M059J (cell line): Measurements from ENCODE around the gene BRME1. TPM values are rescaled to one million over a fixed set of nuclear protein-coding genes. Genes with fewer than 3 reads are reported as not detected.
A peak's percentile ranks its signal among the peaks of the same experiment; 100 is the strongest.

Source experiments
- DNase-seq: peaks from one replicate; pipeline ENCODE4 v3.0.0-alpha.2; 2012; ENCODE audit warnings: low read depth
- total RNA-seq: library from RNA; depleted of rRNA; stranded (reverse); fragments of >200 nt; shearing (Covaris generic); gene quantifications from 2 replicates; pipeline ENCODE4 v1.2.3, GENCODE V29; 2014

Gene BRME1
- total RNA-seq, 1 experiment from 2014 or later, result 2.3 TPM

DNA sequence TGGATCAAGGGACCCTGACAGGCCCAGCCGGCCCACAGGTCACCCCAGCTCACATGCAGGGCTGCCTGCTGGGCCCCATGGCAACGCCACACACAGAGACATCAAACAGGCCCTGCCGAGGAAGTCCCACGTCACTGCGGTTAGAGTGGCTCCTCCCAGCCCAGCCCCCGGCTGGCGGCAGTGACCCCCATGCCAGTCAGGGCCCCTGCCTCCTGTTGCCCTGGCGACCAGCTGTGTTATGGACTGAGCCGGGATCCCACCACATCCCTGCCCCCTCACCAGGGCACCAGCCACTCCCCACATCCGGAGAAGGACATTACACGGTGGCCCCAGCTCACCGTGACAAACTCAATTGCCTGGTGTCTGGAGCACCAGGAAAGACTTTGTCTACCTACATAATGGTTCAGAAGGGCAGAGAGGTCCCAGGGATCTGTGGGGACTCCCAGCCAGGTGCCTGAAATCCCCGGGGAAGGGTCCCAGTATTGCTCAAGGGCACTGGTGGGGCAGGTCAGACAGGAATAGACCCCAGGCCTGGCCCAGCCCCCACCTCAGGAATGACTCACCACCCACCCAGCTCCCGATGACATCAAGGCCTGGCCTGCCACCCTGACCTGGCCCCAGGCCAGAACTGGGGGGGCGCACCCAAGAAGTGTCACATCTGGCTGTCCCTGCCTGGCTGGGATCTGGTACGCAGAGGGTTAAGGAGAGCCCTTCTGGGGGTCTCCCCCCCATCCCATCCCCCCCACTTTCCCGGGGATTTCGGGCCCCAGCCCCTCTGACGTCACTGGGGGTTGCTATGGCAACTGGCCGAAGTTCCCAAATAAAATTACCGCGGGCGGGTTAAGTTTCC lies 59.1 kb downstream of the BRME1 start:
- DNase-seq, result peak; percentile 99

DNA sequence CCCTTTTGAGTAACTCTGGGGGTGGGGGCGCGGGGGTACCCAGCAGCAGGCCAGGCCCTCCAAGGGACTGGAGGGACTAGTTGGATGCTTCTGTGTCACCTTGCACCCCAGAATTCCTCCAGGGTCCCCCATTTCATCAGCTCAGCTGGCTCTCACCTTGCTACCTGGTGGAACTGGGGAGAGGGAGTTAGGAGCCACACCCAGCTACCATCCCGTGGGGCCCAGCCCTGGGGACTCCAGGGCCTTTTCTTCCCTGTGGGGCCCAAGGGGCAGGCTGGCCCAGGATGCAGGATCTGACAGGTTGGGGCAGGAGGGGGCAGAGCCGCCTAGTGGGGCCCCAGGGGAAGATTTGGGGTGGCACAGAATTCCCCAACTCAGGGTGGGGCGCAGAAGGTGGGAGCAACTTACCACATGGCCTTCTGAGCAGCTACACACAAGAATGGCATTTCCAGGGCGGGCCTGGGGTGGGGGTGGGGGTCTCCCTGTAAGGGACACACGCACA lies 61.7 kb downstream of the BRME1 start:
- peak; percentile 44 for DNase-seq

DNA sequence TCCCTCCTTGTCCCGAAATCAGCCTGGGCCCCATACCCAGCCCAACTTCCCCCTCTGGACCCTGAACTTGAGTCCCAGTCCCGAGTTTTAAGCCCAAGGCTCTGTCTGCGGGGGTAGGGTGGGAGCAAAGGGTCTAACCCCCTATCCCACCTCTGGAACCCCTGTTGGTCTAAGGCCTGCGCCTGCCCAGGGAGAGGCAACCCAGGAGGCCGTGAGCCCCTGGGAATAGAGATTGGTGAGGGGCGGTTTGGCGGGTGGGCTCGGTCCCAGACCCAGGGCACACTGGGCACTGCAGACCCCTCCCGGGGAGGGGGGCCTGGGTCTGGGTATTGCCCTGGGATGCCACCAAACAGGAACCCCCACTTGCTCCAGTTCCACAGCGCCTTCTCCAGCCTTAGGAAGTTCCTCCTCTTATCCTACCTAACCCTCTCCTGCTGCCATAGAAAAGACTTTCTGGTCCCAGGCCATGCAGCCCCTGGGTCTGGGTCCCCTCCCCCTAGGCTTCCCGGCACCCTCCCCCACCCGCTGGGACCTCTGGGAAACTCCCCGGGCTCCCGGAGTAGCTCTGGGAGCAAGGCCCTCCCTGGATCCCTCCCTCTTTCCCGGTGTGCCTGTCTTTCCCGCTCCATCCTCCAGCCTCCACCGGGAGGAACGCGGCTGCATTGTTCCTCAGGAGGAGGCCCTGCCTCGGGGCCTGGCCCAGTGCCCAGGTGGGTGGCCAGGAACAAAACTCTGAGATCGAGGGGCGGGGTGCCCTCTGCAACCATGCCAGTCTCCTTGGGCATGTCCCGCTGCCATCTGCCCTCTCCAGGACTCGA lies 62.6 kb downstream of the BRME1 start:
- DNase-seq, result peak; percentile 97

GRCh38 chr19:13842291-13843103 lies 63.4 kb downstream of the BRME1 start:
- DNase-seq, result peak; percentile 85

DNA sequence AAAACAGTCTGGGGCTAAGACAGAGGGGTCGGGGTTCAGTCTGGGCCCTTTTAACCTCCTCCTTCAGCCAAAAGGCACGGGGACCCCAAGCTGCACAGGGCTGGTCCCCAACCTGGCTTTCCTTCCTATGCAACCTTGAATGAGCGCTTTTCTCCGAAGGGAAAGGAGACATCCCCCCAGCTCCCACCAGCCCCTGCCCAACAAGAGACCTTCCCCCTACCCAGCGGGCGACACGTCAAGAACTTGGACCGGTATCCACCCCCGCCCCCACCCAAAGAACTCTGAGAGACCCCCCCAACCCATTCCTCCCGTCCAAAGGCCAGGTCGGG lies 64.0 kb downstream of the BRME1 start:
- DNase-seq, result no peak

- peak; percentile 63 for DNase-seq
Observed at GRCh38 chr19:13841086-13841961, 64.6 kb downstream of the BRME1 start.

GRCh38 chr19:13840305-13841085 lies 65.4 kb downstream of the BRME1 start:
- peak; percentile 88 for DNase-seq

DNA sequence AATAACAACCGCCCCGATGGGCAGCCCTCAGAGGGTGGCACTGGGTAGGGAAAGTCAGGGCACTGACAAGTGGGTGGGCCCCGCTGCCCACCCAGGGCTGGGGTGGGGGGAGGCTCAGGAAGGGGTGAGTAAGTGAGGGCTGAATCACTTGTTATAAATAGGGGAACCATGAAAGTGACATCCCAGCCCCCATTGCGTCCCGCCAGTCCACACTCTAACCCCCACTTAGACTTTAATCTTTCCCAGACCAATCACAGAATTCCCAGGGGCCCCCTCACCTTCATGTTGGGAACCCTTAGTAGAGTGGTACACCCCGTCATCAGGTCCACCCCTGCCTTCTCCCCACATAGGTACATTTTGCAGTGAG lies 66.0 kb downstream of the BRME1 start:
- no peak for DNase-seq

GRCh38 chr19:13839130-13839937 lies 66.6 kb downstream of the BRME1 start:
- peak; percentile 91 for DNase-seq

- DNase-seq, result no peak
Observed at GRCh38 chr19:13838435-13839129, 67.3 kb downstream of the BRME1 start.

DNA sequence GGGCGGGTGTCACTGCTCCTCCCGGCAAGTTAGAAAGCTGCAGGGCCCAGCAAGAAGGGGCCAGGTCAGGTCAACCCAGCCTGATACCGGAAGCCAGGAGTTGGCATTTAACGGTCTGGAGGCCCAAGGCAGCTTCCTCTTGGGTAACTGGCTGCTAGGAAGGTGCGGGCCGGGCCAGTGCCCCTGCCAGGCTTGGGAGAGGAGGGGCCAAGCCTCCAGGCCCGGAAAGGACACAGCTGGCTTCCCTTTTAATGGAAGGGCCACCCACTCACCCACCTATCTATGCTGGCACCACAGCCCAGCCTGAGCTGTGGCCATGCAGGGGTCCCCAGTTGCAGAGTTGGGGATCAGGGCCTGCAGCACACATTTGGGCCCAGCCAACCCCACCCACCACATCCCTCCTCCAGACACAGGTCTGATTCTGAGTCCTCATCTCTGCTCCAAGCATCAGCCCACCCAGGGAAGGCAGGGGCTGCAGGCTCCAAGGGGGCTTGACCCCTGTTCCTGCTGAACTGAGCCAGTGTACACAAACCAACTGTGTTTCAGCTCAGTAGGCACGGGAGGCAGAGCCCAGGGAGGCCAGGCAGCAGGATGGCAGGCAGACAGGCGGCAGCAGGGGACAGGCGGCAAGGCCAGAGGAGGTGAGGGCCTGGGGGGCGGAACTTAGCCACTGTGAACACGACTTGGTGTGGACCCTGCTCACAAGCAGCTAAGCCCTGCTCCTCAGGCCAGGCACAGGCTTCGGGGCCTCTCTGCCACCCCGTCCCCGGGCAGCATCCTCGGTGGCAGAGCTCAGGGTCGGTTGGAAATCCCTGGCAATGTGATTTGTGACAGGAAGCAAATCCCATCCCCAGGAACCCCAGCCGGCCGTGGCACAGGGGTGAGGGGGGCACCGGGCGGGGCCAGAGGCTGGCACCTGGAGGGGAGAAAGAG lies 69.9 kb downstream of the BRME1 start:
- peak; percentile 68 for DNase-seq

DNA sequence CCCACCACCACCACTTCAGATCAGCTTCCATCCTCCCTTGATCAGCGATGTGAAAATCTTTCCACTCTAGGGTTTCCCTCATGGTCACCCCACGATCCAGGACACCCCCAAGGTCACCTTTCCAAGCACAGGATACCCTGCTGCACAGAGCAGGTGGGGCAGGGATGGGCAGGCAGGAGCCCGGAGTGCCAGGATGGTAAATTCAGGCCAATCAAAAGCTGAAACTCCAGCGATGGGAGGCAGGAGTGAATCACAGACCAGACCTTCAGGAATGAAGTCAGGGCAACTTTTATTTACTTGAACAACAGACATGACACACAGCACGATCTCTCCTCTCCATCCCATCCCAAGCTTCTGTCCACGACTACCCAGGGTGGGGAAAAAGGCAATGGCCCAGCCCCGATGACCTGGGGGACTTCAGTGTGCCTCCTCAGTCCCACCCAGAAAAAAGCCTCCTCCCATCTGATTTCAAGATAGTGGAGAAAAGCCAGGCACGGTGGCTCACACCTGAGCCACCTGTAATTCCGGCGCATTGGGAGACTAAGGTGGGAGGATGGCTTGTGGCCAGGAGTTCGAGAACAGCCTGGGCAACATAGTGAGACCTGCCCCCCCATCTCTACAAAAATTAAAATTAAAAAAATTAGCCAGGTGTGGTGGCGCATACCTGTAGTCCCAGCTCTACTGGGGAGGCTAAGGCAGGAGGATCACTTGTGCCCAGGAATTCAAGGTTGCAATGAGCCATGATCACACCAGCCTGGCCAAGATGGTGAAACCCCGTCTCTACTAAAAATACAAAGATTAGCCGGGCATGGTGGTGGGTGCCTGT lies 71.5 kb downstream of the BRME1 start:
- DNase-seq, result peak; percentile 87

- peak; percentile 89 for DNase-seq
Observed at GRCh38 chr19:13833330-13834243, 72.3 kb downstream of the BRME1 start.
